Measurements from ENCODE around the gene RAD51C. TPM values are rescaled to one million over a fixed set of nuclear protein-coding genes. Genes with fewer than 3 reads are reported as not detected.
"Not testable (repeated sequence)": the region's sequence is repeated elsewhere in the genome, so short reads cannot be mapped to it uniquely, and the experiment has no call there.

RAD51C gene
- total RNA-seq, 2 donors from 2014 or later: 18.0 to 26.5 TPM

DNA sequence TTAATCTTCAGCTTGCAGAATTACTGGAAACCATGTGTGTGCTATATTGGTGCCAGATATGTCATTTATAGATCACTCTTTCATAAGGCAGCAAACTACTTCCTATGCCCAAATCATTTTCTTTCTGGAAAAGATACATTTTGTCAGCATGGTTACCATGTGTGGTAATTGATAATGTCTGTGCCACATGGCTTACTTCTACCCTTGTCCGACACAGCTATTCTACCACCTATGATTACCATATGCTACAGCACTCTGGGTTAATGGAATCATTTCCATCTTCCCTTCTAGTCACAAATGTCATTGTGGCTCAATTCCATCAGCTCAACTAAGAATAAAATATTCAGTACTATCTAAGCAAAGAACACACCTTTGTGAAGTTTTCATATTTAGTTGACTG, 55.3 kb downstream of the RAD51C start:
- TF ChIP-seq, protein P1, sequence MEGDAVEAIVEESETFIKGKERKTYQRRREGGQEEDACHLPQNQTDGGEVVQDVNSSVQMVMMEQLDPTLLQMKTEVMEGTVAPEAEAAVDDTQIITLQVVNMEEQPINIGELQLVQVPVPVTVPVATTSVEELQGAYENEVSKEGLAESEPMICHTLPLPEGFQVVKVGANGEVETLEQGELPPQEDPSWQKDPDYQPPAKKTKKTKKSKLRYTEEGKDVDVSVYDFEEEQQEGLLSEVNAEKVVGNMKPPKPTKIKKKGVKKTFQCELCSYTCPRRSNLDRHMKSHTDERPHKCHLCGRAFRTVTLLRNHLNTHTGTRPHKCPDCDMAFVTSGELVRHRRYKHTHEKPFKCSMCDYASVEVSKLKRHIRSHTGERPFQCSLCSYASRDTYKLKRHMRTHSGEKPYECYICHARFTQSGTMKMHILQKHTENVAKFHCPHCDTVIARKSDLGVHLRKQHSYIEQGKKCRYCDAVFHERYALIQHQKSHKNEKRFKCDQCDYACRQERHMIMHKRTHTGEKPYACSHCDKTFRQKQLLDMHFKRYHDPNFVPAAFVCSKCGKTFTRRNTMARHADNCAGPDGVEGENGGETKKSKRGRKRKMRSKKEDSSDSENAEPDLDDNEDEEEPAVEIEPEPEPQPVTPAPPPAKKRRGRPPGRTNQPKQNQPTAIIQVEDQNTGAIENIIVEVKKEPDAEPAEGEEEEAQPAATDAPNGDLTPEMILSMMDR (conservative IDR thresholded peaks at IDR 0.05): no peak
- H3K9ac ChIP-seq (ENCODE audit: extremely low read depth, low read length, poor library complexity, severe bottlenecking): no peak overlapping the region
- Mint-ChIP-seq H3K9me3 (no peaks in the 10 kb centered on the region), H3K4me1 (no peaks in the 10 kb centered on the region), H3K27ac (no peak overlapping the region), H3K36me3 (ENCODE audit: low read depth) (no peaks in the 10 kb centered on the region), H3K27me3 (ENCODE audit: insufficient read depth) (no peaks in the 10 kb centered on the region), H3K4me3 (no peak overlapping the region)
- 100% methylated on average over 1 of the region's 1 CpG; no CpG with 5 or more reads in 1 of the 2 experiments for WGBS, 2 experiments (ENCODE audit: insufficient coverage in 1 of 2, insufficient read length in 1 of 2)
- H3K36me3 ChIP-seq (ENCODE audit: control insufficient read depth, insufficient read depth, low read length): no peaks in the 10 kb centered on the region
- H3K4me3 ChIP-seq (ENCODE audit: low read length): no peak overlapping the region
- no peak overlapping the region for H3K27ac ChIP-seq (ENCODE audit: low read depth, low read length)
- peaks cover 4% of the 10 kb centered on the region for H3K27me3 ChIP-seq (ENCODE audit: control insufficient read depth, insufficient read depth, low read length, poor library complexity, severe bottlenecking)
- no peaks in the 10 kb centered on the region for H3K9me3 ChIP-seq (ENCODE audit: control insufficient read depth, low read length)
- DNase-seq: no peak
- no peaks in the 10 kb centered on the region for H3K4me1 ChIP-seq (ENCODE audit: control insufficient read depth, insufficient read depth, low read length)

GRCh38 chr17:58749627-58750026, 57.2 kb downstream of the RAD51C start:
- not testable (repeated sequence) for H3K36me3 Mint-ChIP-seq (ENCODE audit: low read depth); H3K9me3 Mint-ChIP-seq; H3K4me1 ChIP-seq (ENCODE audit: control insufficient read depth, insufficient read depth, low read length); H3K9ac ChIP-seq (ENCODE audit: extremely low read depth, low read length, poor library complexity, severe bottlenecking); H3K9me3 ChIP-seq (ENCODE audit: control insufficient read depth, low read length); DNase-seq; H3K27ac ChIP-seq (ENCODE audit: low read depth, low read length); H3K27ac Mint-ChIP-seq; H3K4me1 Mint-ChIP-seq; H3K4me3 Mint-ChIP-seq; H3K4me3 ChIP-seq (ENCODE audit: low read length); H3K36me3 ChIP-seq (ENCODE audit: control insufficient read depth, insufficient read depth, low read length)
- peaks cover 16% of the 10 kb centered on the region for H3K27me3 ChIP-seq (ENCODE audit: control insufficient read depth, insufficient read depth, low read length, poor library complexity, severe bottlenecking)
- H3K27me3 Mint-ChIP-seq (ENCODE audit: insufficient read depth): peaks cover 16% of the 10 kb centered on the region

DNA sequence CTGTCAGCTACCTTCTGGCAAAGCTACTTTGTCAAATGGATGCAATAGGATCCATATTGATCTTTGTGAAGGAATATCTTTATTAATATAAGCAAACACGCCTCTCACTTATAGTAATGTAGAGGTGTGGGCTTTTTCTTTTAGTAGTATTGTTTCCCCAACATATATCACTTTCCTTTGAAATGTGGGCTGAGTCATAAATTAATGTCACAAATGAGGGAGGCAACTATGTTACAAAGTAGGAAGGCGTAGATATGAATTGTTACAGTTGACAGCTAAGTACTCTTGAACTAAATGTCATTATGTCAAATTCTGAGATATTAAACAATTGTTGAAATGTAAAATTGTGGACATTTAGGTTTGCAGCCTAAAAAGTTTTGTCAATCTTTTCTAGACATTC, 60.6 kb downstream of the RAD51C start:
- Histone ChIP-seq H3K4me1 (ENCODE audit: control insufficient read depth, insufficient read depth, low read length) (no peaks in the 10 kb centered on the region), H3K27me3 (ENCODE audit: control insufficient read depth, insufficient read depth, low read length, poor library complexity, severe bottlenecking) (peaks cover 34% of the 10 kb centered on the region), H3K36me3 (ENCODE audit: control insufficient read depth, insufficient read depth, low read length) (no peaks in the 10 kb centered on the region), H3K9me3 (ENCODE audit: control insufficient read depth, low read length) (no peaks in the 10 kb centered on the region), H3K27ac (ENCODE audit: low read depth, low read length) (no peak overlapping the region), H3K4me3 (ENCODE audit: low read length) (no peak overlapping the region), H3K9ac (ENCODE audit: extremely low read depth, low read length, poor library complexity, severe bottlenecking) (no peak overlapping the region)
- TF ChIP-seq, protein P1 (conservative IDR thresholded peaks at IDR 0.05): no peak
- no peaks in the 10 kb centered on the region for H3K9me3 Mint-ChIP-seq
- H3K27me3 Mint-ChIP-seq (ENCODE audit: insufficient read depth): peaks cover 35% of the 10 kb centered on the region
- no peak for DNase-seq
- no peaks in the 10 kb centered on the region for H3K36me3 Mint-ChIP-seq (ENCODE audit: low read depth)
- H3K27ac Mint-ChIP-seq: no peak overlapping the region
- 86 to 92% methylated on average over 1 of the region's 2 CpGs for WGBS, 2 experiments (ENCODE audit: insufficient coverage in 1 of 2, insufficient read length in 1 of 2)
- H3K4me1 Mint-ChIP-seq: peaks cover 7% of the 10 kb centered on the region
- H3K4me3 Mint-ChIP-seq: no peak overlapping the region

DNA sequence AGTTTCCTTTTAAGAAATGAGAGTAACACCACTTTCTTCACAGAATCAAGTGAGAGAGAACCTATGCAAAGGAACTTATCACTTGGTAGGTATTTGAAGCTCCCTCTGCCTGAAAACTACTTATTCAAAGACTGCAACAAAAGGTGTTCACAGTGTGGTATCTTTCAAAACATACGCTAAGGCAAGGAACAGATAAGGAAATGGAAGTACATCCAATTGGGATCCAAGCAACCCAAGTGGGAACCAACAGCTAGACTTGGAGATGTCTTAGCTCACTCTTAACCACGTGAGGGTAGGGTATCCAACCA, 62.8 kb downstream of the RAD51C start:
- Mint-ChIP-seq H3K9me3 (no peaks in the 10 kb centered on the region), H3K4me3 (peak overlapping the region; percentile 70), H3K36me3 (ENCODE audit: low read depth) (no peaks in the 10 kb centered on the region), H3K4me1 (peaks cover 7% of the 10 kb centered on the region), H3K27me3 (ENCODE audit: insufficient read depth) (peaks cover 44% of the 10 kb centered on the region), H3K27ac (no peak overlapping the region)
- Histone ChIP-seq H3K36me3 (ENCODE audit: control insufficient read depth, insufficient read depth, low read length) (no peaks in the 10 kb centered on the region), H3K9ac (ENCODE audit: extremely low read depth, low read length, poor library complexity, severe bottlenecking) (no peak overlapping the region), H3K4me3 (ENCODE audit: low read length) (peak overlapping the region; percentile 78), H3K27me3 (ENCODE audit: control insufficient read depth, insufficient read depth, low read length, poor library complexity, severe bottlenecking) (peaks cover 44% of the 10 kb centered on the region), H3K9me3 (ENCODE audit: control insufficient read depth, low read length) (no peaks in the 10 kb centered on the region), H3K27ac (ENCODE audit: low read depth, low read length) (no peak overlapping the region), H3K4me1 (ENCODE audit: control insufficient read depth, insufficient read depth, low read length) (no peaks in the 10 kb centered on the region)
- DNase-seq: no peak
- WGBS, 2 experiments (ENCODE audit: insufficient coverage in 1 of 2, insufficient read length in 1 of 2): 38 to 44% methylated on average over 2 of the region's 2 CpGs
- TF ChIP-seq, protein P1 (conservative IDR thresholded peaks at IDR 0.05): no peak

Data from endodermal cell (in vitro differentiated cells).